Activated CD4-positive, alpha-beta T cell treated with anti-CD3 and anti-CD28 coated beads, Interleukin-2, Interleukin-6, amounts not matched to agents 100 ng/mL and 50 ng/mL, durations not matched to agents 16 hours and 8 hours (primary cell): ENCODE results near the gene DBX1.
A peak's percentile ranks its signal among the peaks of the same experiment; 100 is the strongest.
"Not testable (repeated sequence)": the region's sequence is repeated elsewhere in the genome, so short reads cannot be mapped to it uniquely, and the experiment has no call there.

Experiments
- DNase-seq: peaks from one replicate; pipeline ENCODE4 v3.0.0-alpha.2; 2020

Gene DBX1

GRCh38 chr11:20161230-20161918 is 1.1 kb upstream of the DBX1 start:
- DNase-seq: no peak

- no peak for DNase-seq
Observed at GRCh38 chr11:20159466-20160381, 551 bp downstream of the DBX1 start.

- no peak for DNase-seq
Observed at GRCh38 chr11:20158597-20159257, 1.5 kb downstream of the DBX1 start.

GRCh38 chr11:20157728-20158127 is 2.5 kb downstream of the DBX1 start:
- no peak for DNase-seq

- DNase-seq: peak; percentile 13
Observed at GRCh38 chr11:20156876-20157613, 3.2 kb downstream of the DBX1 start.

- peak; percentile 49 for DNase-seq
Observed at GRCh38 chr11:20156280-20156875, 3.9 kb downstream of the DBX1 start.

GRCh38 chr11:20155683-20156279 is 4.5 kb downstream of the DBX1 start:
- no peak for DNase-seq

GRCh38 chr11:20154381-20154780 is 5.9 kb downstream of the DBX1 start:
- DNase-seq: no peak

GRCh38 chr11:20138707-20139106 is 21.6 kb downstream of the DBX1 start:
- no peak for DNase-seq

GRCh38 chr11:20137637-20138036 is 22.6 kb downstream of the DBX1 start:
- DNase-seq: no peak

GRCh38 chr11:20134991-20135736 is 25.1 kb downstream of the DBX1 start:
- no peak for DNase-seq

GRCh38 chr11:20132667-20133039 is 27.6 kb downstream of the DBX1 start:
- no peak for DNase-seq

GRCh38 chr11:20131788-20132666 is 28.2 kb downstream of the DBX1 start:
- DNase-seq: peak; percentile 57

GRCh38 chr11:20129665-20130064 is 30.6 kb downstream of the DBX1 start:
- no peak for DNase-seq

GRCh38 chr11:20128528-20128825 is 31.8 kb downstream of the DBX1 start:
- DNase-seq: not testable (repeated sequence)

- DNase-seq: peak; percentile 81
Observed at GRCh38 chr11:20127671-20128527, 32.4 kb downstream of the DBX1 start.

GRCh38 chr11:20126724-20127123 is 33.6 kb downstream of the DBX1 start:
- no peak for DNase-seq

GRCh38 chr11:20125927-20126326 is 34.3 kb downstream of the DBX1 start:
- no peak for DNase-seq

- DNase-seq: no peak
Observed at GRCh38 chr11:20122131-20122530, 38.1 kb downstream of the DBX1 start.
